NT2/D1 (cell line): ENCODE measurements around the gene FZD10.

Source experiments
- SUZ12 ChIP-seq: IDR thresholded peaks from 2 replicates; pipeline ENCODE4 v1.6.1; 2011; ENCODE audit not compliant: insufficient read length, insufficient read depth; ENCODE audit errors: extremely low read depth
- ZNF274 ChIP-seq: IDR thresholded peaks from 2 replicates; pipeline ENCODE4 v1.6.1; 2011; ENCODE audit warnings: mild to moderate bottlenecking, low read depth, low read length

- no peak for TF ChIP-seq SUZ12
- TF ChIP-seq ZNF274: no peak
Observed at GRCh38 chr12:130177635-130178242, 15.5 kb downstream of the FZD10 start.
